CD4-positive, CD25-positive, alpha-beta regulatory T cell (primary cell): ENCODE measurements around the gene FADS6. TPM values are rescaled to one million over a fixed set of nuclear protein-coding genes. Genes with fewer than 3 reads are reported as not detected.
"Not testable (repeated sequence)": the region's sequence is repeated elsewhere in the genome, so short reads cannot be mapped to it uniquely, and the experiment has no call there.

Source experiments
- ATAC-seq, 2 donors: fragments of 150-1000 bp; cut with Tn5 transposase; one replicate each; pipeline ENCODE4 v1.10.0; 2021; ENCODE audit warnings: low read depth in 2 of 2, moderate number of reproducible peaks in 2 of 2, moderate library complexity in 1 of 2
- DNase-seq, 3 donors: peaks; one replicate each; pipeline versions ENCODE4 v3.0.0 to v3.0.0-alpha.2; 2012 to 2022; ENCODE audit warnings: mixed read lengths in 1 of 3
- H3K27ac ChIP-seq: one replicate; pipeline ENCODE4 v1.7.0; 2013; ENCODE audit warnings: mild to moderate bottlenecking, low read length; ENCODE audit not compliant: insufficient read depth, poor library complexity, severe bottlenecking
- H3K27me3 ChIP-seq: one replicate; pipeline ENCODE4 v1.7.0; 2013; ENCODE audit warnings: low read length; ENCODE audit not compliant: control insufficient read depth, insufficient read depth
- H3K36me3 ChIP-seq: one replicate; pipeline ENCODE4 v1.7.0; 2013; ENCODE audit warnings: mild to moderate bottlenecking, low read length, moderate library complexity; ENCODE audit not compliant: control insufficient read depth, insufficient read depth
- H3K4me1 ChIP-seq: 2 replicates; pipeline ENCODE4 v1.7.0; 2013; ENCODE audit warnings: mild to moderate bottlenecking, low read length; ENCODE audit not compliant: insufficient read depth, control insufficient read depth, poor library complexity, severe bottlenecking
- H3K4me3 ChIP-seq: one replicate; pipeline ENCODE4 v1.7.0; 2013; ENCODE audit warnings: low read depth, mild to moderate bottlenecking, low read length, moderate library complexity
- H3K9me3 ChIP-seq, 2 experiments: 1 replicate in 1 of 2; 2 replicates in 1 of 2; pipeline ENCODE4 v1.7.0; 2013; ENCODE audit warnings: low read length in 2 of 2, mild to moderate bottlenecking in 1 of 2, moderate library complexity in 1 of 2; ENCODE audit not compliant: control insufficient read depth in 2 of 2
- H3K27ac Mint-ChIP-seq, 3 donors: one replicate each; pipeline ENCODE4 v1.8.0; 2020 to 2022; ENCODE audit warnings: mild to moderate bottlenecking in 3 of 3, mixed read lengths in 3 of 3, moderate library complexity in 2 of 3
- H3K27me3 Mint-ChIP-seq: one replicate; pipeline ENCODE4 v1.8.0; 2022; ENCODE audit warnings: mild to moderate bottlenecking, mixed read lengths
- H3K36me3 Mint-ChIP-seq: one replicate; pipeline ENCODE4 v1.8.0; 2020; ENCODE audit warnings: mixed read lengths
- H3K4me1 Mint-ChIP-seq, 4 donors: one replicate each; pipeline ENCODE4 v1.8.0; 2020 to 2022; ENCODE audit warnings: mixed read lengths in 4 of 4, mild to moderate bottlenecking in 1 of 4
- H3K4me3 Mint-ChIP-seq, 4 donors: one replicate each; pipeline ENCODE4 v1.8.0; 2020 to 2022; ENCODE audit warnings: mild to moderate bottlenecking in 4 of 4, mixed read lengths in 4 of 4, moderate library complexity in 3 of 4
- H3K9me3 Mint-ChIP-seq, 7 donors: one replicate each; pipeline ENCODE4 v1.8.0; 2020 to 2022; ENCODE audit warnings: mixed read lengths in 7 of 7, mild to moderate bottlenecking in 3 of 7, moderate library complexity in 2 of 7
- polyA plus RNA-seq, 4 donors: library from polyadenylated mRNA; unstranded; fragments of 300-500 nt; fragmentation: Illumina TruSeq; gene quantifications; one replicate each; pipeline ENCODE4 v1.2.3, GENCODE V29; 2021
- total RNA-seq: library from RNA; stranded (reverse); gene quantifications from one replicate; pipeline ENCODE4 v1.2.3, GENCODE V29; 2022

Gene FADS6
- total and polyA plus RNA-seq, 5 donors from 2014 or later = not detected

DNA sequence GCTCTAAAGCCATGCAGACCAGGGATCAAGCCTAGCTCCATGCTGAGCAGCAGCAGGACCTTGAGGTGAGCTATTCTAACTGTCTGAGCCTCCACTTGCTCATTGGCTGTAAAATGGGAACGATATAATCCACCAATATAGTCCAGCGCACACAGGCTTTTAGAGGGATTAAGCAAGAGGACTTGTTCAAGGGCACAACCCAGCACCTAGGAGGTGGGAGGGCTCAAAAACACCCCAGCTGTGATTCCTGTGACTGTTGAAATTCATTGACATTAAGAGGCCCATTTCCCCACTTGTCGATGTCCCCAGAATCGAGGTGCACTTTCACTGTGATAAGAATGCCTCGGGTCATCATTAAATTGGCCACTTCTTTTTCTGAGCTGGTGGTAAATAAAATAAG lies 25.5 kb upstream of the FADS6 start:
- Histone ChIP-seq H3K36me3 (no peaks in the 10 kb centered on the region), H3K4me3 (no peak overlapping the region), H3K4me1 (peaks cover 12% of the 10 kb centered on the region), H3K9me3 (no peaks in the 10 kb centered on the region), H3K27ac (no peak overlapping the region), H3K27me3 (no peaks in the 10 kb centered on the region)
- Mint-ChIP-seq H3K4me1 (peaks cover 0 to 12% (median 0%) of the 10 kb centered on the region in 4 donors), H3K27me3 (peaks cover 35% of the 10 kb centered on the region), H3K4me3 (no peak overlapping the region), H3K9me3 (peaks cover 0 to 1% (median 0%) of the 10 kb centered on the region in 7 donors), H3K36me3 (no peaks in the 10 kb centered on the region), H3K27ac (no peak overlapping the region)
- ATAC-seq (no peak), DNase-seq (no peak)

GRCh38 chr17:74917430-74917829 lies 24.0 kb upstream of the FADS6 start:
- H3K36me3 Mint-ChIP-seq = no peaks in the 10 kb centered on the region
- no peak overlapping the region for H3K4me3 Mint-ChIP-seq
- Histone ChIP-seq H3K36me3 (no peaks in the 10 kb centered on the region), H3K9me3 (no peaks in the 10 kb centered on the region), H3K27ac (no peak overlapping the region), H3K4me3 (no peak overlapping the region), H3K4me1 (no peaks in the 10 kb centered on the region), H3K27me3 (no peaks in the 10 kb centered on the region)
- peaks cover 0 to 5% (median 0%) of the 10 kb centered on the region in 4 donors for H3K4me1 Mint-ChIP-seq
- DNase-seq = no peak
- H3K27ac Mint-ChIP-seq = no peak overlapping the region
- no peak for ATAC-seq
- H3K27me3 Mint-ChIP-seq = peaks cover 25% of the 10 kb centered on the region
- H3K9me3 Mint-ChIP-seq = peaks cover 0 to 1% (median 0%) of the 10 kb centered on the region in 7 donors

DNA sequence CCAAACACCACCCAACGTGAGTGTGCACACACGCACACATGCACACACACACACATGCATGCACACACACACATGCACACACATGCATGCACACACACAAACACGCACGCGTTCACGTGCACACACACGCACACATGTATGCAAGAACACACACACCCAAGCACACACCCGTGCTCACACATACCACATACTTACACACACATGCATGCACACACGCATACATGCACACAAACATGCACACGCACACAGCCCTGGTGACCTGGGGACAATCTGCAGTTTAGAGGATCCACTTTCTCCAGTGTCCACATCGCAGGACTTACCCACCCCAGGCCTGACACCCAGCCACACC lies 23.4 kb upstream of the FADS6 start:
- Histone ChIP-seq H3K4me1 (no peaks in the 10 kb centered on the region), H3K4me3 (no peak overlapping the region), H3K27me3 (no peaks in the 10 kb centered on the region), H3K36me3 (no peaks in the 10 kb centered on the region), H3K9me3 (no peaks in the 10 kb centered on the region), H3K27ac (no peak overlapping the region)
- ATAC-seq = no peak
- H3K27ac Mint-ChIP-seq = peak overlapping the region in 1 of 3 donors; percentile 42
- no peak overlapping the region for H3K4me3 Mint-ChIP-seq
- no peak for DNase-seq
- peaks cover 0 to 4% (median 0%) of the 10 kb centered on the region in 4 donors for H3K4me1 Mint-ChIP-seq
- H3K36me3 Mint-ChIP-seq = no peaks in the 10 kb centered on the region
- H3K27me3 Mint-ChIP-seq = peaks cover 21% of the 10 kb centered on the region
- H3K9me3 Mint-ChIP-seq = no peaks in the 10 kb centered on the region

- Mint-ChIP-seq H3K9me3 (no peaks in the 10 kb centered on the region), H3K27ac (peak overlapping the region in 1 of 3 donors; percentile 42), H3K4me1 (peaks cover 0 to 4% (median 0%) of the 10 kb centered on the region in 4 donors), H3K27me3 (peaks cover 16% of the 10 kb centered on the region), H3K4me3 (no peak overlapping the region), H3K36me3 (no peaks in the 10 kb centered on the region)
- Histone ChIP-seq H3K27me3 (no peaks in the 10 kb centered on the region), H3K9me3 (no peaks in the 10 kb centered on the region), H3K4me1 (no peaks in the 10 kb centered on the region), H3K4me3 (no peak overlapping the region), H3K27ac (no peak overlapping the region), H3K36me3 (no peaks in the 10 kb centered on the region)
- ATAC-seq (no peak), DNase-seq (no peak)
Measured at GRCh38 chr17:74916136-74916850, 22.9 kb upstream of the FADS6 start.

GRCh38 chr17:74911423-74911822 lies 18.0 kb upstream of the FADS6 start:
- not testable (repeated sequence) for H3K36me3 Mint-ChIP-seq, DNase-seq, H3K27me3 Mint-ChIP-seq, H3K9me3 Mint-ChIP-seq, H3K36me3 ChIP-seq, H3K27ac Mint-ChIP-seq, ATAC-seq, H3K4me1 Mint-ChIP-seq, H3K27me3 ChIP-seq, H3K4me1 ChIP-seq, H3K9me3 ChIP-seq, H3K27ac ChIP-seq, H3K4me3 Mint-ChIP-seq, H3K4me3 ChIP-seq

- H3K27me3 Mint-ChIP-seq, DNase-seq, H3K4me3 ChIP-seq, ATAC-seq, H3K27me3 ChIP-seq, H3K9me3 Mint-ChIP-seq, H3K4me3 Mint-ChIP-seq, H3K36me3 ChIP-seq, H3K27ac ChIP-seq, H3K4me1 Mint-ChIP-seq, H3K4me1 ChIP-seq, H3K9me3 ChIP-seq, H3K36me3 Mint-ChIP-seq, H3K27ac Mint-ChIP-seq: not testable (repeated sequence)
Measured at GRCh38 chr17:74909097-74909496, 15.7 kb upstream of the FADS6 start.

- peaks cover 4% of the 10 kb centered on the region for H3K27me3 Mint-ChIP-seq
Measured at GRCh38 chr17:74907012-74907411, 13.6 kb upstream of the FADS6 start.

GRCh38 chr17:74906214-74906793 lies 12.9 kb upstream of the FADS6 start:
- H3K4me1 ChIP-seq, H3K4me3 Mint-ChIP-seq, H3K27me3 Mint-ChIP-seq, H3K9me3 Mint-ChIP-seq, H3K9me3 ChIP-seq, H3K27me3 ChIP-seq, H3K27ac ChIP-seq, H3K4me3 ChIP-seq, ATAC-seq, H3K36me3 Mint-ChIP-seq, H3K27ac Mint-ChIP-seq, H3K4me1 Mint-ChIP-seq, H3K36me3 ChIP-seq: not testable (repeated sequence)
- DNase-seq = peak in 1 of 3 donors; percentile 29

More at GRCh38 chr17:74907012-74907411, 13.6 kb upstream of the FADS6 start:
- Mint-ChIP-seq H3K9me3 (no peaks in the 10 kb centered on the region), H3K4me3 (no peak overlapping the region), H3K36me3 (no peaks in the 10 kb centered on the region), H3K4me1 (peaks cover 0 to 2% (median 0%) of the 10 kb centered on the region in 4 donors), H3K27ac (no peak overlapping the region)
- Histone ChIP-seq H3K9me3 (no peaks in the 10 kb centered on the region), H3K27ac (no peak overlapping the region), H3K36me3 (no peaks in the 10 kb centered on the region), H3K4me3 (no peak overlapping the region), H3K27me3 (peaks cover 2% of the 10 kb centered on the region), H3K4me1 (no peaks in the 10 kb centered on the region)
- DNase-seq = no peak
- ATAC-seq = no peak
